Tibial nerve (tissue), 3 donors: ENCODE data around the gene PLEKHA6.

ENCODE experiments used
- CTCF ChIP-seq, 5 experiments: fragments of 200-600 bp in 3 of 5; fragments of 450-650 bp in 2 of 5; sonication (generic) in 3 of 5; IDR thresholded peaks; one replicate each; pipeline ENCODE4 v1.5.1; 2016 to 2019; ENCODE audit warnings: antibody characterized with exemption in 5 of 5, mild to moderate bottlenecking in 3 of 5, moderate library complexity in 2 of 5
- POLR2A ChIP-seq, 2 donors: fragments of 450-650 bp; IDR thresholded peaks; one replicate each; pipeline ENCODE4 v1.6.1; 2017; ENCODE audit warnings: antibody characterized with exemption in 2 of 2, mild to moderate bottlenecking in 2 of 2, moderate library complexity in 2 of 2

DNA sequence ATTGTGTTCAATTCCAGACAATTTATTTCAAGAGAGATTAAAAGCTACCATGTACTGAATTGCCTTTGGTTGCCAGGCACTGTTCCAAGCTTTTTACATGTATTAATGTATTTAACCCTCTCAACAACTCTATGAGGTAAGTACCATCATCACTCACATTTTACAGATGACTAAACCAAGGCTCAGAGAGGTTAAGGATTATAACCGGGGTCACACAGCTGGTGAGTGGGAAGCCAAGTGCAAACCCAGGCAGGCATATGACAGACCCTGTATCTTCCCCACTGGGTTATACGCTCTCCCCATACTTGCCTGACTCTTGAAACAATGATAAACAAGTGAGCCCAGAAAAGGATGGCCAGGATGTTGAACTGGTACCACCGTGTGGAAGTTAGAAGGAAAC, 16.5 kb downstream of the PLEKHA6 start:
- TF ChIP-seq CTCF (IDR thresholded peaks at IDR 0.05): no peak
- TF ChIP-seq POLR2A (IDR thresholded peaks at IDR 0.05): no peak
